Measurements from ENCODE around the gene PPP1R17.

GRCh38 chr7:31716355-31716754 lies 29.3 kb downstream of the PPP1R17 start:
- TF ChIP-seq, protein P1, sequence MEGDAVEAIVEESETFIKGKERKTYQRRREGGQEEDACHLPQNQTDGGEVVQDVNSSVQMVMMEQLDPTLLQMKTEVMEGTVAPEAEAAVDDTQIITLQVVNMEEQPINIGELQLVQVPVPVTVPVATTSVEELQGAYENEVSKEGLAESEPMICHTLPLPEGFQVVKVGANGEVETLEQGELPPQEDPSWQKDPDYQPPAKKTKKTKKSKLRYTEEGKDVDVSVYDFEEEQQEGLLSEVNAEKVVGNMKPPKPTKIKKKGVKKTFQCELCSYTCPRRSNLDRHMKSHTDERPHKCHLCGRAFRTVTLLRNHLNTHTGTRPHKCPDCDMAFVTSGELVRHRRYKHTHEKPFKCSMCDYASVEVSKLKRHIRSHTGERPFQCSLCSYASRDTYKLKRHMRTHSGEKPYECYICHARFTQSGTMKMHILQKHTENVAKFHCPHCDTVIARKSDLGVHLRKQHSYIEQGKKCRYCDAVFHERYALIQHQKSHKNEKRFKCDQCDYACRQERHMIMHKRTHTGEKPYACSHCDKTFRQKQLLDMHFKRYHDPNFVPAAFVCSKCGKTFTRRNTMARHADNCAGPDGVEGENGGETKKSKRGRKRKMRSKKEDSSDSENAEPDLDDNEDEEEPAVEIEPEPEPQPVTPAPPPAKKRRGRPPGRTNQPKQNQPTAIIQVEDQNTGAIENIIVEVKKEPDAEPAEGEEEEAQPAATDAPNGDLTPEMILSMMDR (tag by site-specific recombination; IDR thresholded peaks at IDR 0.05): no peak
- TF ChIP-seq SCRT2 (tag by site-specific recombination; IDR thresholded peaks at IDR 0.05) (no peak), ZBTB7A (tag by site-specific recombination; IDR thresholded peaks at IDR 0.05; ENCODE audit: low read depth) (no peak), MZF1 (tag by site-specific recombination; IDR thresholded peaks at IDR 0.05; ENCODE audit: borderline replicate concordance) (no peak), REST (tag by site-specific recombination; IDR thresholded peaks at IDR 0.05) (no peak), ZNF664 (tag by site-specific recombination; IDR thresholded peaks at IDR 0.05) (no peak), ZNF416 (tag by site-specific recombination; IDR thresholded peaks at IDR 0.05) (no peak), ZSCAN18 (tag by site-specific recombination; IDR thresholded peaks at IDR 0.05) (no peak), YY1 (tag by site-specific recombination; IDR thresholded peaks at IDR 0.05) (no peak), SALL2 (tag by site-specific recombination; IDR thresholded peaks at IDR 0.05; ENCODE audit: borderline replicate concordance) (no peak), HOXA7 (CRISPR knock-in tag; IDR thresholded peaks at IDR 0.05; ENCODE audit: borderline replicate concordance) (no peak), GLIS1 (tag by site-specific recombination; IDR thresholded peaks at IDR 0.05) (no peak)
- TF ChIP-seq, protein P2, sequence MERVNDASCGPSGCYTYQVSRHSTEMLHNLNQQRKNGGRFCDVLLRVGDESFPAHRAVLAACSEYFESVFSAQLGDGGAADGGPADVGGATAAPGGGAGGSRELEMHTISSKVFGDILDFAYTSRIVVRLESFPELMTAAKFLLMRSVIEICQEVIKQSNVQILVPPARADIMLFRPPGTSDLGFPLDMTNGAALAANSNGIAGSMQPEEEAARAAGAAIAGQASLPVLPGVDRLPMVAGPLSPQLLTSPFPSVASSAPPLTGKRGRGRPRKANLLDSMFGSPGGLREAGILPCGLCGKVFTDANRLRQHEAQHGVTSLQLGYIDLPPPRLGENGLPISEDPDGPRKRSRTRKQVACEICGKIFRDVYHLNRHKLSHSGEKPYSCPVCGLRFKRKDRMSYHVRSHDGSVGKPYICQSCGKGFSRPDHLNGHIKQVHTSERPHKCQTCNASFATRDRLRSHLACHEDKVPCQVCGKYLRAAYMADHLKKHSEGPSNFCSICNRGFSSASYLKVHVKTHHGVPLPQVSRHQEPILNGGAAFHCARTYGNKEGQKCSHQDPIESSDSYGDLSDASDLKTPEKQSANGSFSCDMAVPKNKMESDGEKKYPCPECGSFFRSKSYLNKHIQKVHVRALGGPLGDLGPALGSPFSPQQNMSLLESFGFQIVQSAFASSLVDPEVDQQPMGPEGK (tag by site-specific recombination; IDR thresholded peaks at IDR 0.05): no peak
- TF ChIP-seq, protein P3, sequence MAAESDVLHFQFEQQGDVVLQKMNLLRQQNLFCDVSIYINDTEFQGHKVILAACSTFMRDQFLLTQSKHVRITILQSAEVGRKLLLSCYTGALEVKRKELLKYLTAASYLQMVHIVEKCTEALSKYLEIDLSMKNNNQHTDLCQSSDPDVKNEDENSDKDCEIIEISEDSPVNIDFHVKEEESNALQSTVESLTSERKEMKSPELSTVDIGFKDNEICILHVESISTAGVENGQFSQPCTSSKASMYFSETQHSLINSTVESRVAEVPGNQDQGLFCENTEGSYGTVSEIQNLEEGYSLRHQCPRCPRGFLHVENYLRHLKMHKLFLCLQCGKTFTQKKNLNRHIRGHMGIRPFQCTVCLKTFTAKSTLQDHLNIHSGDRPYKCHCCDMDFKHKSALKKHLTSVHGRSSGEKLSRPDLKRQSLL (tag by site-specific recombination; IDR thresholded peaks at IDR 0.05): no peak

All from HEK293 (cell line).